Measurements from ENCODE around the gene GASK1B.

The GASK1B gene

GRCh38 chr4:158134222-158134621 lies 38.6 kb downstream of the GASK1B start:
- no peak for FAIRE-seq

- no peak for FAIRE-seq
These were observed 39.3 kb downstream of the GASK1B start for GRCh38 chr4:158133551-158133950.

- FAIRE-seq = no peak
These were observed 41.8 kb downstream of the GASK1B start for GRCh38 chr4:158131027-158131426.

- FAIRE-seq = no peak
These were observed 42.6 kb downstream of the GASK1B start for GRCh38 chr4:158130204-158130603.

GRCh38 chr4:158129694-158130093 lies 43.1 kb downstream of the GASK1B start:
- no peak for FAIRE-seq

- FAIRE-seq = no peak
These were observed 44.3 kb downstream of the GASK1B start for GRCh38 chr4:158128540-158128939.

- no peak for FAIRE-seq
These were observed 47.5 kb downstream of the GASK1B start for GRCh38 chr4:158125310-158125709.
